Measurements from ENCODE around the gene HSP90AB1. TPM values are rescaled to one million over a fixed set of nuclear protein-coding genes. Genes with fewer than 3 reads are reported as not detected.

HSP90AB1 gene
- total RNA-seq, 1 experiment from 2014 or later: 1,370 TPM

DNA sequence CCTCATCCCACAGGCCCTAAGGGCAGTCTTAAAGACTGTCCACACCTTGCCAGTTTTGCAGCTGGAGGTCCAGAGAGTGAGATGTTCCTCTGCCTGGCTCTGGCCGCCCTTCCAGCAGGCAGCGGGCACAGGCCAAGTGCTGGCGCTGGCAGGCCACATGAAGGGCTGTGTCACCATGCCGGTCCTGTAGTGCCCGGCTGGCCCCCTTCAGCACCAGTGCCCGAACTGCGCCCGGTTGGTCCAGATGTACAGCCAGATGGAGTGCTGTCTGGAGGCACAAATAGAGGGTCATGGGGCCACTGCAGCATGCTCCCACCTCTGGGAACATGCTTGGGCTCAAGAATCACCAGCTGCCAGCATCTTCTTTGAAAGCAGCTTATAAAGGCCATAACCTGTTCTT is 14.7 kb downstream of the HSP90AB1 start:
- DNase-seq (ENCODE audit: low spot score): no peak
- in situ Hi-C loops (cut with HindIII; ENCODE audit: low sequenced_read_pairs): no loop called here

DNA sequence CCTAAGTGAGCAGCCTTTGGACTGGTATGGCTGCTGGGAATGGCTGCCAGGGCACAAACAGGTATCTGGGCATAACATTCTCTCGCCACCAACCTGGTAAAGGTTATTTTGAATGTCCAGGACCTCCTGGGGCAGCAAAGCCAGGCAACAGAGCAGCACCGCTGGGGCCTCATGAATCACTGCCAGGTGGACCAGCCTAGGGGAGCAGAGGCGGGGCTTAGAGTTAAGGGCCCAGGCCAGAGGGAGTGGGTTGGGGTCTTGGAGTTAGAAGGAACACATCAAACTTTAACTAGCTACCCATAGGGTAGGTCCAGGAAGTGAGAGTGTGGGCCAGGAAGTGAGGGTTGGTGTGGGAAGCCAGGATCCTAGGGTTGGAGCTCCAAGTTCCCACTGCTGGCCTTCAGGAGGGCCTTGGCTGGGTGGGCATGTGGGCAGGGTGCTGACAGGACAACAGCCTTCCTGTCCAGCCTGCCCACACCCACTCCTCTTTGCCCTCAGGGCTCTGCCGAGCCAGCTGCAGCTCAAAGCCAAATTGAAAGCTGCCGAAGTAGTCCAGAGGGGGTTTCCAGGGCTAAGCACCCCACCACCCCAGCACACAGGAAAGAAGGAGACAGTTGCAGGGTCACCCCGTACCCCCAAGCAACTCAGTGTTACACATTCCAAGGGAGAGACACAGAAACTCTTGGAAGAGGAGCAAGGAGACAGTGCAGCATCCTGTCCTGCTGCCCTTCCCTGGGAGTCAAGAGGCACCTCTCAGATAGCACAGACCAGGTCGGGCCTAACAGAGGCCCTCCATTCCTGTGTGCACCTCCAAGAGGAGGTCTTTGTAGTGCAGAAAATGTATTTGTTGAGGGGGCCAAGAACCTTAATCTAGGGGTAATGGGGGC is 15.8 kb downstream of the HSP90AB1 start:
- DNase-seq (ENCODE audit: low spot score): no peak
- in situ Hi-C loops (cut with HindIII; ENCODE audit: low sequenced_read_pairs): no loop called here

DNA sequence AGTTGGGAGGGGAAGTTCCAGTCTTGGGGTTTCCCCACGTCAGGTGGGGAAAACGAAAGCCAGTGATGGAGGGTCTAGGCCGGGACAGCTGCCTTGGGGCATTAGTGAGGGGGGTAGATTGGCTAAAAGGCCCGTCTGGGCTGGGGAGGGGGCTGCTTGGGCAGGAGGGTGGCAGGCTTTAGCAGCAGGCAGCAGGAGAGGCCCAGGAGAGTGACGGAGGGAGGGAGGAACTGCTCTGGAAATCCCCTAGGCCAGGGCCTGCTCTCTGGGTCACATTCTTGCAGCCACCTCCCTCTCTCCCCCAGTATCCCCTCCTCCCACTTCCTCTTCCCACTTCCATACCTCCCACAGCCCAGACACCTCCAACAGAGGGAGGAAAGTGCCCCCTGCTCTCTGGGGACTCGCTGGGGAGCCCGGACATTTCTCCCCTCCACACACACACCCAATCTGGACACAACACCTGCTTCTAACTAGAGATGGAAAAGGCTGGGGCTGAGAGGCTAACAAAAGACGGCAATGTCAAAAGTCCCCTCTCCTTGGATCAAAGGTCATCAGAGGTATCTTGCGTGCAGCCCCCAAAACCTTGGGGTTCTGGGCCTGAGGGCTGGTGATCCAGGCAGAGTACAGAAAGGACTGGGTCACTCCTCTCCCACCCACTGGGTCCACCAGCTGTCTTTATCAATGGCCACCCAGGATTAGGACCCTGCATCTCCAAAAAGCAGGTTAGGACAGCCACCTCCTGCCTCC is 16.6 kb downstream of the HSP90AB1 start:
- in situ Hi-C loops (cut with HindIII; ENCODE audit: low sequenced_read_pairs): no loop called here
- no peak for DNase-seq (ENCODE audit: low spot score)

DNA sequence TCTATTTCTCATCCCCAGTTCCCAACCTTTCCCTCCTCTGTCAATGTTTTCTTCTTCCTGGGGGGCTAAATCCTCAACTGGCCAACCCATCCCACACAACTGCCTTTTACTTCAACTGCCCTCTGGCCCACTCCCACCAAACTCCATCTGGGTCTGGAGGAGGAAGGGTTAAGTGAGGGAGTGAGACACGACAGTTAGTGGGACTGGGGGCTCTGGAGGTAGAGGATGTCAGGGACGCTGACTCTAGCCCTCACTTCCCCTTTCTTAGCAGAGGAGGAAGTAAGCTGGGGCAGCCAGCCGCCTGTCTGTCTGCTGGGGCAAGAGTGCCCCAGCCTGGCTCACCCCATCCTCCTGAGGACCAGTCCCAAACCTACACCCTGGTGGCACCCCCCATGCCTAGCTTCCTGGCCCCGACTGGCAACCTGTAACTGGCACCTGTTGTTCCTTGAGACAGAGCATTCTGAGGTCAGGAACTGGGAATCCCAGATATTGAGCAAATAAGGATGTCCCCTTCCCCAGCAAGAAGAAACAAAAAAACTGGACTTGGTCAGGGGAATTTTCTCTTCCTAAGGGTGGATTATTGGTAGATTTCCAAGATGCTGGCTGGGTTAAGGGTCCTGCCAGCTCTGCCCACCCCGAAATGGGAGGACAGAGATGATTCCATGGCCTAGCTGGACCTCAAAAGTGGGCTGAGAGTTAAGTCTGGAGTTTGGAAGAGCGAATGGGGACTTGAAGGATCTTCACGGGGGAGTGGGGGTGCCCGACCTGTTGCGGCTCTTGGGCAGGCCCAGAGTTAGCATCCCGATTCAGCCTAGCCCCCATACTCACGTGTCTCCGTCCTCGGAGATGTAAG is 17.5 kb downstream of the HSP90AB1 start:
- DNase-seq (ENCODE audit: low spot score): no peak
- in situ Hi-C loops (cut with HindIII; ENCODE audit: low sequenced_read_pairs): no loop called here

DNA sequence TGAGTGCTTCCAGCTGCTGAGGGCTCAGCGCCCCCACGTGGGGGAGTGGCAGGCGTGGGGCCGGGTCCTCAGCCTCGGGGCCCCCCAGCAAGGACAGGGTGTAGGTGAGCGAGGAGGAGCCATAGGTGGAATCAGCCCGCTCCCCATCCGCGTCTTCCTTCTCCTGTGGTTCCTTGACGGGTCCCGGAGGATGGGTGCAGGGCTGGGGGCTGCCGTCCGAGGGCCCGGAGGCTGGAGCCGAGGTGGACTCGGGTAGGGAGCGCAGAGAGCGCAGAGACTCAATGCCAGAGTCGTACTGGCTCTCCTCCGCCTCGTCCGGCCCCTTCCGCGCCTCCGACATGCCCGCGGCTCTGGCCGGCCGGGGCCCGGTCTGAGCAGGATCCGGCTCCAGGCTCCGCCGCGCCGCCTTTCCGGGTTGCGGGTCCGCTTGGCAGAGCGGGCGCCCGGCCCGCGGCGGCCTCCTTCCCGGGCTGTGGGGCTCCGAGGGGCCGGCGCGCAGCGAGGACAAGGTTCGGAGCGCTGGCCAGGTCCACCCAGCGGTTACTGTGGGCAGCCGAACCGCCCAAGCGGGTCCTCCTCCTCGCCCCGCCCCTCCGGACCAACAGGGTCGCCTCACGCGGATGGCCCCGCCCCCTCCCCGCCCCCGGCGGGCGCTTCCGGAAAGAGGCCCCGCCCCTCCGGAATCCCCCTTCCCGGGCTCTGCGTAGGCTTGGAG is 18.3 kb downstream of the HSP90AB1 start, which contains the start of gene NFKBIE:
NFKBIE (minus strand) TSS at position 545 of the 715 bp plus-strand sequence; CDS start at position 340, 205 bp downstream.
- in situ Hi-C loops (cut with HindIII; ENCODE audit: low sequenced_read_pairs): no loop called here
- DNase-seq (ENCODE audit: low spot score): peak; percentile 88

DNA sequence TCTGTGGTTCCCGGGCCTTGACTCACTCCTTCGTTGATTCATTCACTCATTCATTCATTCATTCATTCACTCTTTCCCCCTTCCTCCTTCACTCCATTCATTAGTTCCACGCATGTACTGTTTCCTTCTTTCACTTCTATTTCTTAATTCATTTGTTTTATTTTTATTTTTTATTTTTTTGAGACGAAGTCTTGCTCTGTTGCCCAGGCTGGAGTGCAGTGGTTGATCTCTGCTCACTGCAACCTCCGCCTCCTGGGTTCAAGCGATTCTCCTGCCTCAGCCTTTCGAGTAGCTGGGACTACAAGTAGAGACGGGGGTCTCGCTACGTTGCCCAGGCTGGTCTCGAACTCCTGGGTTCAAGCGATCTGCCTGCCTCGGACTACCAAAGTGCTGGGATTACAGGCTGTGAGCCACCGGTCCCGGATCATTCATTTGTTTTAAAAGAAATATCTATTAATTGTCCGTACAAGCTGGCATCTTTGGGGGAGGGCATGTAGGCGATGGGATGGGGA is 18.9 kb downstream of the HSP90AB1 start:
- in situ Hi-C loops (cut with HindIII; ENCODE audit: low sequenced_read_pairs): no loop called here
- DNase-seq (ENCODE audit: low spot score): no peak

DNA sequence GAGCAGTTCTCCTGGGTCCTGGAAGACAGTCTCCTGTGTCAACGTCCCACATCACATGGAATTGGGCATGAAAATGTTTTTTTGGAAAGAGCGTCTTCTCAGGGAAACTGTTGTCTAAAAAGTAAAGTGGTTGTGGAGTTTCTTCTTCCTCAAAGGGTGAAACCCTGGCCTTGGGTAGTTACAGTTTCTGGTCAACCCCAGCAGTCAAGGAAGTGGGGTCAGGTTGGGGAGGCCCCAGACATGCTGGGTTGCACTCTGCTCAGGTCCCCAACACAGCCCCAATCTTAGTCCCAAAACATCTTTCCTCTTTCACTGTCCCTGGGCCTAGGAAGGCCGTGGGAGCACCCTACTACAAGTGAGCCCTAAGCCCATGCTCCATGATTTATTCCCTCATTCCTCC is 19.4 kb downstream of the HSP90AB1 start:
- no peak for DNase-seq (ENCODE audit: low spot score)
- in situ Hi-C loops (cut with HindIII; ENCODE audit: low sequenced_read_pairs): no loop called here

DNA sequence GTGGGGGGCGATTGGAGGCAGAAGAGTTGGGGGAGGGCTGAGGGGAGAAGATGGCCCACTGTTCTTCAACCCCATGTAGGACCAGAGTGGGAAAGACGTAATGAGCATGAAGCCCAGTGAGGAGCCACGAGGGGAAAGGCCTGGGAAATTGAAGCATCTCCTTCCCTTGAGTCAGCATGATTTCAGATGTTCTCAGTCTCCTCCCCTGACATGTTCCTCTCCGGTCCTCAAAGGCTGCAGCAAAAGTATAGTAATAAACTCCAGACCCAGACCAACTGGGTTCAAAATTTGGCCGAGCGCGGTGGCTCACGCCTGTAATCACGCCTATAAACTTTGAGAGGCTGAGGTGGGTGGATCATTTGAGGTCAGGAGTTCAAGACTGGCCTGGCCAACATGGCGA is 20.4 kb downstream of the HSP90AB1 start:
- no peak for DNase-seq (ENCODE audit: low spot score)
- in situ Hi-C loops (cut with HindIII; ENCODE audit: low sequenced_read_pairs): no loop called here

DNA sequence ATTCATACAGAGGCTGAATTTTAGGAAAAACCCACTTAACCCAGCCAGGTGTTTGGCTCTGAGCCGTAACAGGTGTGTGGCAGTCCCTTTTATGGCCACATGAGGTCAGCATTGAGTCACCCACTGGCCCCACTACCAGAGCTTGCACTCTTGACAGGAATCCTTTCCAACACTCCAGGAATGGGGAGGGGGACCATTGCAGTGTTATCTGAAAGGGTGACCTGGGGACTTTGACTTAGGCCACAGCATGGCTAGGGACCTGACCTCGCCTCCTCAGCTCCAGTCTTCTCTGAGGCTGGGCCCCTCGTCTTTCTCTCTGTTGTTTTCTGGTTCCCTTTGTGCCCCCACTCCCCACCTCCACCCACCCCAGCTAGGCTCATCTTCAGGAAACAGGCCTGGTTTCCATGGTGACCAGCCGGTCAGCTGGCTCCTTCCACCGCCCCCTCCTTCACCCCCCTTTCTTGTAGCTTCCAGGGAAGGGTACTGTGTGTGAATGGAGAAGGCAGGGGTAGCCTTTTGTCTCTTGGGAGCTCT is 21.3 kb downstream of the HSP90AB1 start:
- in situ Hi-C loops (cut with HindIII; ENCODE audit: low sequenced_read_pairs): no loop called here
- DNase-seq (ENCODE audit: low spot score): peak; percentile 80

DNA sequence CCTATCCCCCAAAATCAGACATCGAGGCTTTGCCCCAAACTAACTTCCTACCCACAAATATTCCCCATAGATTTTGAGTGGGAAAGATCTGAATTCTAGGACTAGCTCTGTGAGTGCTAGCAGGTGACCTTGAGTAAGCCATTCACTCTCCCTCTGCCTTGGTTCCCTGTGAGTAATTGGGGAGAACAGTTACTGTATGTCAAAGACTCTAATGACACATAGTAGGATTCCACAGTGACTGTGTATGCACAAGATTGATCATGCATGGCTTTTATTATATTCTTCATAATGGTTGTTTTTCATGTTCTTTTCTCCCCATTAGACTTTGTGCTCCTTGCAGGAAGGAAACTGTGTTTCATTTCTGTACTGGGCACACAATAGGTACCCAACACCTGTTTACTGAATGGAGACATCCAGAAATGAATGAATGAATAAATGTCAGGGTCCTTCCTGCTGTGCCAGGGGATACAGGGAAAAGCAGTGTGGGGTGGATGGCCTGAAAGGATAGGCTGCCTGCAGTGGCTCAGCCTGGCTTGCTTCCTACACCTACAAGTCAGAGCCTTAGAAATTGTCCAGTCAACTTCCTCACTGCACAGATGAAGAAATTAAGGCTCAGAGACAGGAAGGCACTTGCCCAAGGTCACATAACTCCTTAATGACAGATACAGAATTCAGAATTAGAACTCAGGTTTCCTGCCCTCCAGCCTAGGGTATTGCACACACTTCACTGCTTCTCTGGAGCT is 22.4 kb downstream of the HSP90AB1 start:
- in situ Hi-C loops (cut with HindIII; ENCODE audit: low sequenced_read_pairs): no loop called here
- no peak for DNase-seq (ENCODE audit: low spot score)

DNA sequence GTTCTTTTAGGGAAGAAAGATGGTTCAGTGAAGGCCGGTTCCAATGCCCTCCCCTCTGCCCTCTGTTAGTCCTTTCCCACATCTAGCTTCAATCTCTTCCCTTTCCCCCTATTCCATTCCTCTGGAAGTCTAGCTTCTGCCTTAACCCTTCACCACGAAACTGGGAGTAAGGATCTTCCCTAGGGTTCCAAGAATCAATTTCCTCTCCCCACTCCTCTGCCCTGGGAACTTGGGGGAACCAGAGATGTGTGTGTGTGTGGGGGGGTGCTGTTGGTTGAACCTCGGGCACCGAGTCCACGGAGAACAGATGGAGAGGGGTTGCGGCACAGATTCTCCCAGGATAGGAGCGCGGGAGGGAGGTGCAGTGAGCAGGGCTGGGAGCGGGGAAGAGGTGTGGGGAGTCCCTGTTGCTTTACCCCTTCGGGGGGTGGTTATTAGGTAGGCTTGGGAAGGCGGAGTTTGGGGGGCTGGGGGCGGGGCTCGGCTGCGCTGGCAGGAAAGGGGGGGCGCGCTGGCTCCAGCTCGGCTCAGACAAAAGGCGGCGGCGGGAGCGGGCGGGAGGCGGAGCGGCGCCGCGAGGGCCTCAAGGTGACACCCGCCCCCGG is 23.1 kb downstream of the HSP90AB1 start, which contains the start of gene TMEM151B:
TMEM151B (plus strand) TSS at position 530 of the 605 bp plus-strand sequence. CDS start 293 bp downstream, outside the sequence.
- in situ Hi-C loops (cut with HindIII; ENCODE audit: low sequenced_read_pairs): no loop called here
- DNase-seq (ENCODE audit: low spot score): peak; percentile 89

DNA sequence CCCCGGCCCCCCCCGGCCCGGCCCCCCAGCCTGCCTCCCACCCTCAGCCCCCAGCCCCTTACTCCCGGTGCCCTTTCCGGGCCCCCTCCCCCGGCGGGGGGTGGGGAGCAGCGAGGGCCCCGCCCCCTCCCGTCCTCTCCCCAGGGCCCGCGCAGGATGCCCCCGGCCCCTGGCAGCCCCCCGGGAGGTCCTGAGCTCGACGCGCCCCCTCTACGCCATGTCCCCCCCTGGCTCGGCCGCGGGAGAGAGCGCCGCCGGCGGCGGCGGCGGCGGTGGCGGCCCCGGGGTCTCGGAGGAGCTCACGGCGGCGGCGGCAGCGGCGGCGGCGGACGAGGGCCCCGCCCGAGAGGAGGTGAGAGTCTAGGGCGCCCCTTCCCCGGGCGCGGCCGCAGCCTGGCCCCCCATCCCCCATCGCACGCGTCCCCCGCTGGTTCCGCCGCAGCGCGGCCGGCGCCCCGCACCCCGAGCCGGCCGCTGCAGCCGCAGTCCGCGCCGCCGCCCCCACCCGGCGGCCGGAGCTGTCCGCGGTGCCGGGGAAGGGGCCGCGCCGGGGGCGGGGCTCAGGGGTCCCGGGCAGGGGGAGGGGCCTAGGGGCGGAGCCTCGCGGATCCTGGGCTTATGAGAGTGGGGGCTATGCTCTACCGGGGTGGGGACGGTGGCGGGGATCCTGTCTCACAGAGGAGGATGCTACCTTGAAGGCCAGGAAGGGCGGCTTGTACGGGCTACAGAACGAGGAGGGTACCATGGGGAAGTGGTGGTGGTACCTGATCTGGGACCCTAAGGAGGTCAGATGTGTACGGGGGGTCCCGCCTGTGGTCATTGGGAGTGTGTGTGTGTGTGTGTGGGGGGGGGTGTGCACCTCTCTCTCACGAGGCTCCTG is 23.9 kb downstream of the HSP90AB1 start:
- DNase-seq (ENCODE audit: low spot score): no peak
- in situ Hi-C loops (cut with HindIII; ENCODE audit: low sequenced_read_pairs): no loop called here

DNA sequence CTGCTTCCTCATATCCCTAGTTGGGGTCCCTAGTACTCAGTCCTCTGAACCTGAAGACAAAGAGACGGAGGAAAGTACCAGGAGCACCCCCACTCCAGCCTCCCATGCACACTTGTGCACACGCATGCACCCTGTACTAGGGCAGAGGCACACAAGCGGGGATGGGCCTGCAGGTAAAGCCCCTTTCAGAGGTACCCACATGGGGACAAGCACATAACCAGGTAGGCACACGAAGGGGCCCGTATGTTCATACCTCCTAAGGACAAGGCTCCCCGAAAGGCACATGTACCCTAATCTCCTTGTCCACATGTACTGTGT is 24.5 kb downstream of the HSP90AB1 start:
- no peak for DNase-seq (ENCODE audit: low spot score)
- in situ Hi-C loops (cut with HindIII; ENCODE audit: low sequenced_read_pairs): no loop called here

DNA sequence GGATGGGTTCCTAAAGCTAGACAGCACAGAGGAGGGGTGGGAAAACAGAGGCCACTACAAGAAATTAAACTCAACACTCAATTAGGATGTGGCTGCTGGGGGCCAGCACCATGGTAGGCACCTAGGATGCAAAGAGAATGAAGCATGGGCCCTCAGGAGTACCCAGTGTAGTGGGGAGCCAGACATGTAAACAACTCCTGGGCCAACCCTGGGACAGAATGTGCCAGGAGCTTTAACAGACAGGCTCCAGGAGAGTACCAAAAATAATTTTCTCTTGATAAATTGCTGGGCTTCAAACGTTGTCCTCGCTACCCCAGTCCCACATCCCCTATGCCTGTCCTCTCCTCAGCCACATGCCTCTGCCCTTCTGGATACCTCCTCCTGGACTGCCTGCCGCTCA is 25.0 kb downstream of the HSP90AB1 start:
- peak; percentile 83 for DNase-seq (ENCODE audit: low spot score)
- in situ Hi-C loops (cut with HindIII; ENCODE audit: low sequenced_read_pairs): no loop called here

DNA sequence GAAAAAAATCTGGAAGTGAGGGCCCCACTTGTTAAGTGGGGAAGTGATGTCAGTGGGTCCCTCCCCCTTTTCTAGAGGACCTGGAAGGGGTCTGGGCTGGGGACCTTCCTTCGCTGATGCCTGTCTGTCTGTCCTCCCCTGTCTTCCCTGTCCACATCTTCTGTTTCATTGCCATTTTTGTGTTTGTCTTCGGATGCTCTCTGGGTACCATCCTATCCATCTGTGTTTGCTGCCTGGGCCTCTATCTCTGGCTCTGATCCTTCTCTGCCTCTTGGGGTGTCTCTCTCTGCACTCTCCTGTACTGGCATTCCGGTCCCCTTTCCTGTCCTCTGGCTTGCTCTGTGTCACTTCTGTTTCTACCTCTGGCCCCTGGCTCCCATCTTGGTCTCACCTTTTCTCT is 25.6 kb downstream of the HSP90AB1 start:
- in situ Hi-C loops (cut with HindIII; ENCODE audit: low sequenced_read_pairs): no loop called here

DNA sequence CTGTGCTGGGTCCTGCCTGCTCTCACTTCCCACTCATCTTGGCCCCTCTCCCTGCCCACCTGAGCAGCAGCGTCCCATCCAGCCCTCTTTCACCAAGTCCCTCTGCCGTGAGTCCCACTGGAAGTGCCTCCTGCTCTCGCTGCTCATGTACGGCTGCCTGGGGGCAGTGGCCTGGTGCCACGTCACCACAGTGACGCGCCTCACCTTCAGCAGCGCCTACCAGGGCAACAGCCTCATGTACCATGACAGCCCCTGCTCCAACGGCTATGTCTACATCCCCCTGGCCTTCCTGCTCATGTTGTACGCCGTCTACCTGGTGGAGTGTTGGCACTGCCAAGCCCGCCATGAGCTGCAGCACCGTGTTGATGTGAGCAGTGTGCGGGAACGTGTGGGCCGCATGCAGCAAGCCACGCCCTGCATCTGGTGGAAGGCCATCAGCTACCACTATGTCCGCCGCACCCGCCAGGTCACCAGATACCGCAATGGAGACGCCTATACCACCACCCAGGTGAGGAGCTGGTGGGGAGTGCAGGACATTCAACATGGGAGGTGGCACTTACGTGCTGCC is 26.2 kb downstream of the HSP90AB1 start:
- in situ Hi-C loops (cut with HindIII; ENCODE audit: low sequenced_read_pairs): no loop called here
- DNase-seq (ENCODE audit: low spot score): peak; percentile 81

More for the DNA sequence above, 25.6 kb downstream of the HSP90AB1 start:
- no peak for DNase-seq (ENCODE audit: low spot score)

Data from G401 (cell line).